Ectodermal cell (in vitro differentiated cells): ENCODE data around the gene GPC5.

ENCODE experiments used
- H3K27ac ChIP-seq: 2 replicates; pipeline ENCODE4 v1.7.0; 2013; ENCODE audit warnings: mild to moderate bottlenecking, low read depth, low read length; ENCODE audit not compliant: insufficient read depth, poor library complexity, severe bottlenecking
- H3K27me3 ChIP-seq: 2 replicates; pipeline ENCODE4 v1.7.0; 2013; ENCODE audit warnings: mild to moderate bottlenecking, low read length; ENCODE audit not compliant: insufficient read depth, control insufficient read depth, poor library complexity, severe bottlenecking
- H3K36me3 ChIP-seq: one replicate; pipeline ENCODE4 v1.7.0; 2013; ENCODE audit warnings: low read length; ENCODE audit not compliant: control insufficient read depth, insufficient read depth
- H3K4me1 ChIP-seq: one replicate; pipeline ENCODE4 v1.7.0; 2013; ENCODE audit warnings: low read length; ENCODE audit not compliant: control insufficient read depth, insufficient read depth
- H3K4me3 ChIP-seq: 2 replicates; pipeline ENCODE4 v1.7.0; 2013; ENCODE audit warnings: low read depth, low read length, control low read depth; ENCODE audit not compliant: insufficient read depth
- H3K9me3 ChIP-seq: 2 replicates; pipeline ENCODE4 v1.7.0; 2013; ENCODE audit warnings: mild to moderate bottlenecking, low read length, moderate library complexity; ENCODE audit not compliant: control insufficient read depth
- whole genome bisulfite sequencing, 2 experiments: methylation state at CpG; one replicate each; pipeline ENCODE4 v1.1.7; 2013; ENCODE audit warnings: missing lambda C conversion rate in 2 of 2; 5-methylcytosine and 5-hydroxymethylcytosine counted together

Gene GPC5

DNA sequence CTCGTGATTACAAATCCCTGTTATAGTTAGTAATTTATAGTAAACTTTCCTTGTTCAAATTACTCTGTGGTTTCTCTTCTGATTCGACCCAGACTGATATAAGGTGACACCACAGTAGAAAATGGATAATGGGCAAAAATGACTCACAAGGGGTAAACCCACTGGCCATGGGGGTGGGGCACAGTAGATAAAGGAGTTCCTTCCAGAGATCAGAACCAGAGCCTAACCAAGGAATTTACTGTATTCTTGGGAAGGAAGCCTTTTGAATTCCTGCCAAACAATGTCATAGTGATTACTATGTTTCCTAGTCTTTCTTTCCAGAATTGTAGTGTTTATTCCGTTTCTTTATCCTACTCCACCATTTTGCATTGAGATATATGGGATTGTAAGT, 29.0 kb upstream of the GPC5 start:
- 88 to 94% methylated on average over 1 of the region's 3 CpGs for WGBS, 2 experiments
- Histone ChIP-seq H3K9me3 (no peaks in the 10 kb centered on the region), H3K4me1 (no peaks in the 10 kb centered on the region), H3K27me3 (no peaks in the 10 kb centered on the region), H3K4me3 (no peak overlapping the region), H3K36me3 (no peaks in the 10 kb centered on the region), H3K27ac (no peak overlapping the region)

DNA sequence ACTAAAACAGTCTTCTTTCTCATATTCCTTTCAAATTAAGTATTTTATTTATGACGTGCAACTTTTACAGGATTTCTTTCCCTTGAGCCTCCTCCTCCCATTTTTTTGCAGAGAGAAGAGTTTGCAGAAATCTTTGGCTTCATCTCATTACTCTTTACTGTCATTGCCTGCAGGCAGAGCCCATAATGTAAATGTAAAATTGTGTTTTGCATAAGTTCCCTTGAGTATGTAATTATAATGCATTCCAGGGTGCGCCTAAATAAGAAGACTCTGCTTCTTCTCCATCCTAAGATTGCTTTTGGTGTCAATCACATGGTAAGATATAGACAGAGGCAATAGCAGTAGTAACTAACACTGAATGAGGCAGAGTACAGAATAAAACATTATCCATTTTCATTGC, 27.9 kb upstream of the GPC5 start:
- no peaks in the 10 kb centered on the region for H3K4me1 ChIP-seq
- H3K36me3 ChIP-seq, result no peaks in the 10 kb centered on the region
- 91 to 93% methylated on average over 2 of the region's 2 CpGs for whole genome bisulfite sequencing, 2 experiments
- H3K4me3 ChIP-seq, result no peak overlapping the region
- no peaks in the 10 kb centered on the region for H3K9me3 ChIP-seq
- H3K27me3 ChIP-seq, result no peaks in the 10 kb centered on the region
- no peak overlapping the region for H3K27ac ChIP-seq

DNA sequence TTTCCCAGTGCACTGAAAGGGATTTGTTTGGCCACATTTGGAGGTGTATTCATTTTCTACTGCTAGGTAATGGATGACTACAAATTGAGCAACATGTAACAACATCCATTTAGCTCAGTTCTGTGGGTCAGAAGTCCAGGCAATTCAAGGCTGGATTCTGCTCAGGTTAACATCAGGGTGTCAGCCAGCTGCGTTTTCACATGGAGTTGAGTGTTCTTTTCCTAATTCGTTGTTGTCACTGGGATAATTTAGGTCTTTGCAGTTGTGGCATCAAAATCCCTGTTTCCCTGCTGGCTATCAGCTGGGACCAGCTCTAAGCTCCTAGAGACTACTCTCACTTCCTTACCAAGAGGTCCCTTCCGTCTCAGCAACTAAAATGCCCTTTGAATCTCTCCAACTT, 25.5 kb upstream of the GPC5 start:
- Histone ChIP-seq H3K4me3 (no peak overlapping the region), H3K36me3 (no peaks in the 10 kb centered on the region), H3K27ac (no peak overlapping the region), H3K4me1 (no peaks in the 10 kb centered on the region), H3K27me3 (no peaks in the 10 kb centered on the region), H3K9me3 (no peaks in the 10 kb centered on the region)
- WGBS, 2 experiments, result 89 to 90% methylated on average over 3 of the region's 3 CpGs

DNA sequence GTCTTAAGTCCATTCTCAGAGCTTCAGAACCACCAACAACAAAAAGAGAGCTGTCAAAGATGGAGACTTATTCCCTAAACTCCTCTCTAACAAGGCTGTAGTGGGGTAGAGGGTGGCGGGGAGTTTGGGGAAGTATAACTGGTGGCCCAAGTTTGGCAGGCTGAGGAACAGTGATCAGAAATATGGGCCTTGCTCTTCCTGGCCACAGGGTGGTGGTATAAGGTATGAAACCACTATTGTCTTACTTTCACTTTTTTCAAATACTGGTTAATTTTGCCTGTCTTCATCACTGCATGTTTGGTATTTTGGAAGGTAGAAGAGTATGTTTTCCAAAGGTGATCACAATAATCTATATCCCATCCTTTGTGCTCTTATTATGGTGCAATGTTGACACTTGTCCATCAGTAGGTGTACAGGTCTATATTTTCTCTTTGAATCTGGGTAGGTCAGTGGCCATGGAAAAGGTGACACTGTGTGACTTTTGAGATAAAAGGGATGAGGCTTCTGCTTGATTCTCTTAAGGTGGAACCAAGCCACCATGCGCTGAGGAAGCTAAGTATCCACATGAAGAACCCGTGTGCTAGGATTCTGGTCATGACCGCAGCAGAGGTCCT, 23.2 kb upstream of the GPC5 start:
- Histone ChIP-seq H3K9me3 (no peaks in the 10 kb centered on the region), H3K36me3 (no peaks in the 10 kb centered on the region), H3K27me3 (no peaks in the 10 kb centered on the region), H3K4me3 (no peak overlapping the region), H3K27ac (no peak overlapping the region), H3K4me1 (no peaks in the 10 kb centered on the region)
- WGBS, 2 experiments, result 80 to 86% methylated on average over 4 of the region's 4 CpGs

DNA sequence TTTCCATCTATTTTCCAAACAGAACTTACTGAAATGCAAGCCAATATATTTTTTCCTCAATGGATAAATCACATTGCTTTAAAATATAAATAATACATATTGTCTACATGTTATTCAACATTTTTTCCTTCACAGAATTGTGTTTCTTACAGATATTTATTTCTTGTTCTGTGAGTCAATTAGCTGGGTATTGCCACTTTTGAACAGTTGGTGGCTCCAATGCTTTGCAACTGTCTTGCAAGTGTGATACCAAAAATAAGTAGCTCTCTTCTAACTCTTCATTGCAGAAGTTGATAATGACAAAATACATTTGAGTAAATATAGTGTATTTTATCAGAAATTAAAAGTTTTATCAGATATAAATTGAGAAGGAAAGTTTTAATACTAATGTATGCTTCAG, 17.1 kb upstream of the GPC5 start:
- H3K4me1 ChIP-seq, result no peaks in the 10 kb centered on the region
- no peaks in the 10 kb centered on the region for H3K27me3 ChIP-seq
- H3K36me3 ChIP-seq, result no peaks in the 10 kb centered on the region
- no peaks in the 10 kb centered on the region for H3K9me3 ChIP-seq
- H3K27ac ChIP-seq, result no peak overlapping the region
- H3K4me3 ChIP-seq, result no peak overlapping the region

DNA sequence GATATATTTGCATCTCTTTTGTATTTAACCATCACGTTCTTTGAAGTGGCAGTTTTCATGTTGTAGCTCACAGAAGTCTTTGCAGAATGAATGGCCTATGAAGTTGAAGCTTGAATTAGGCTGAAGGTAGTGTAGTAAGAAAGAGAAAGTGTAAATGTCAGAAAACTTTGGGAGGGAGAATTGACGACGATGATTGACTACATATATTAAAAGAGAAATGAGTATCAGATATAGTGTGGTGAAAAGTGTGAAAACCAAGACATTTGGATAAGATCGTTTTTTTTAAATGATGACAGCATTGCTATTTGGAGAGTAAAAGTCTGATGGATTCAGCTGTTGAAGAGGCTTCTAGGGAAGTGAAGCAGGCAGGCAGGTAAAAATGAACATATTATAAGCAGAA, 14.6 kb upstream of the GPC5 start:
- Histone ChIP-seq H3K4me3 (no peak overlapping the region), H3K4me1 (no peaks in the 10 kb centered on the region), H3K36me3 (no peaks in the 10 kb centered on the region), H3K27ac (no peak overlapping the region), H3K9me3 (no peaks in the 10 kb centered on the region), H3K27me3 (no peaks in the 10 kb centered on the region)
- 93 to 95% methylated on average over 4 of the region's 4 CpGs for WGBS, 2 experiments

DNA sequence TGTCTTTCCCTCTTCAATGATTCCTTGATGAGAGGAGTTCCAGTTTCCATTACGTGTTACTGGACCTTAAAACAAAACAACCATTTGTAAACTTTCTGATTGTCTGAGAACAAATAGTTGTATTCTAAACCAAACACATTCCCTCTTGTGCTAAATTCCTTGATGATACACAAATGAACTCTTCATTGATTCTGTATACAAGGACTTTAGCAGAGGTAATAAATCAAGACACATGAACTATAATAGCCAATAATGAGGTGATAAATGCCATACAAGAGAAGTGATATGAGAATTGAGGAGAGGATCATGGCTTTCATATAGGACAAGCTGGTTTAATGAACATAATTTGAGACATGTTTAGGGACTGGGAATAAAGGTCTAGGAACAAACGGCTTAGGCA, 13.5 kb upstream of the GPC5 start:
- WGBS, 2 experiments, result 98 to 99% methylated on average over 2 of the region's 2 CpGs
- Histone ChIP-seq H3K4me1 (no peaks in the 10 kb centered on the region), H3K9me3 (no peaks in the 10 kb centered on the region), H3K36me3 (no peaks in the 10 kb centered on the region), H3K27ac (no peak overlapping the region), H3K4me3 (no peak overlapping the region), H3K27me3 (no peaks in the 10 kb centered on the region)

DNA sequence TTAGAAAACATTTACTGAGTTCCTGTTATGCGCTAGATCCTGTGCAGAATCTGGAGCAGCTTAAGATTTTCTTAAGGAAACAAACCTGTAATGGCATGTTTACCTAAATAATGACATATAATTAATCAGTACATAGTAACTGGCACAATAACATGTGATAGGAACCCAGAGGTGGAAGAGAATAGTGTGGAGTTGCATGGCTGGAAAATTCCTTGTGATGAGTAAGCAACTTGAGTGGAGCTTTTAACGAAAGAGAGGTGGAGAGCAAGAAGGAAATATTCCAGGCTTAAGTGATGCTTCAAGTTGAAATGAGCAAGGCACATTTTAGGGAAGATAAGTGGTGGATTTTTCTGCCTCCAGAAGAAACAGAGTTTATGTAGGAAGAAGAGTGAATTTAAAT, 9.2 kb upstream of the GPC5 start:
- WGBS, 2 experiments, result 83 to 87% methylated on average over 2 of the region's 2 CpGs
- Histone ChIP-seq H3K4me3 (no peak overlapping the region), H3K27me3 (no peaks in the 10 kb centered on the region), H3K36me3 (no peaks in the 10 kb centered on the region), H3K27ac (no peak overlapping the region), H3K9me3 (no peaks in the 10 kb centered on the region), H3K4me1 (no peaks in the 10 kb centered on the region)

DNA sequence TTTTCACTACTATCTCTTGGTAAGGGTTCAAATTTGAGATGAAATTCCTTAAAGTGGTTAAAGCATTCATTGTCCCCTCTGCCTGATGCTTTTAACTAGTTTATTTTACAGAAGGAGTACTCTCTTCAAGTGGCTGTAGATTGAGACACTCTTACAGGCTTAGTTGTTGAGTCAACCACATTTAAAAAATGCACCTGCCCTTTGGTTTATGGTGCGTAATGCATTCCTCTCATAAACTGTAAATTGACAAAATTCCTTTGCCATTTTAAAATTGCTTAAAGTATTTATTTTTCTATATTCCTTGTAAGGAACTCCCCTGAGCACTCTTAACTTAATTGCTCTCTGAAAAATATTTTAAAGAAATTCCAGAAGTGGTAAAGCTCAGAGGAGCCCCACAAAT, 826 bp upstream of the GPC5 start:
- no peaks in the 10 kb centered on the region for H3K9me3 ChIP-seq
- no peak overlapping the region for H3K27ac ChIP-seq
- WGBS, 2 experiments, result 93 to 100% methylated on average over 1 of the region's 1 CpG
- no peaks in the 10 kb centered on the region for H3K36me3 ChIP-seq
- H3K27me3 ChIP-seq, result peaks cover 60% of the 10 kb centered on the region
- H3K4me1 ChIP-seq, result peaks cover 3% of the 10 kb centered on the region
- no peak overlapping the region for H3K4me3 ChIP-seq

DNA sequence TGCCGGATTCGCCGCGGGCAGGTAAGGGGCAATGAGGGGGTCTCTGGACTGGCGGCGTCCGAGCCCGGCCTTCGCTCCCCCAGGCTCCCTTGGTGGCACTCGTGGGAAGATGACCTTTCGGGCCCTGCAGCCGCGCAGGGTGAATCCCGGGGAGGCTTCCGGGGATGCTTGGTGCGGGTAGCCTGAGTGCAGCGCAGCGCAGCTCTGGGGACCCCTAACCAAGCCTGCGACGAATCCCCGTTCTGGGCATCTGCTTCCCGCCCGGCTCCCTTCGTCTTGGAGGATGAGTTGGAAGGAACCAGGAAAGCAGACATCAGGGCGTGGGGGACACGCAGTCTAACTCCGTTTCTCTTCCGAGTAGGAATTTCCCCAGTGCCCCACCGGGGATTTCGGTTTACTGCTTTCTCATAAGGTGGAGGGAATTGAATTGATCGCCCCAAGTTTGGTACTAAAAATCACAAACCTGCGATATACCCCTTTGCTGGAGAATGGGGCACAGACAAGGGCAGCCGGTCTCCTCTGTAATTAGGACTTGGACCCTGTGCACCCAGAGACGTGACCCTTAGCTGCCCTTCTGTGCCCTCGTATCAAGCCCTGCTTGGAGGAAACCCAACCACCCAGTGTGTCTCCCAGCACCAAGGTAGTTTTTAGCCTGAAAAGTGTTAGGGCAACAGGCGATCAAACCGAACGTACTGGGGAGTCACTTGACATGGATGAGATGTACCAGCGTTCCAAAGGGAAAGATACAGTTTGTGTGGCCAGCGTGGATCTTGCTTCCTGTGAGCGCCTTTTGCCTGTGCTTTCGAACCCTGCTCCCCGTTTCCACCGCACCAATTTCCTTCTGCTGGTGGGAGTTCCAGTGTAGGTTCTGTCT, 1.0 kb downstream of the GPC5 start:
- Histone ChIP-seq H3K4me1 (peaks cover 3% of the 10 kb centered on the region), H3K36me3 (no peaks in the 10 kb centered on the region), H3K4me3 (peak overlapping the region; percentile 63), H3K27me3 (peaks cover 60% of the 10 kb centered on the region), H3K9me3 (no peaks in the 10 kb centered on the region), H3K27ac (no peak overlapping the region)
- 36 to 37% methylated on average over 44 of the region's 44 CpGs for WGBS, 2 experiments
